Panc1 (cell line): ENCODE data around the gene RAB7A. TPM values are rescaled to one million over a fixed set of nuclear protein-coding genes. Genes with fewer than 3 reads are reported as not detected.

Experiments used
- ATAC-seq: fragments of 200-7000 bp; cut with Tn5 transposase; 2 replicates; pipeline ENCODE4 v1.9.1; 2020; ENCODE audit warnings: mild to moderate bottlenecking, moderate library complexity
- BruUV-seq: library from RNA; stranded (reverse); fragments of 400-500 nt; replicated peaks from 2 replicates; lab custom pipeline; 2021; lab: Mats Ljungman, UMichigan
- CTCF ChIA-PET: fragments of 300-600 bp; sonication (Branson Sonifier 250); formaldehyde crosslinking; loops from one replicate; lab custom pipeline; 2022; ENCODE audit warnings: antibody characterized with exemption; lab: Charles Lee
- POLR2A ChIA-PET: fragments of 300-600 bp; sonication (Branson Sonifier 250); formaldehyde crosslinking; loops from one replicate; lab custom pipeline; 2022; ENCODE audit warnings: antibody characterized with exemption; lab: Charles Lee
- DNase-seq: peaks from one replicate; pipeline ENCODE4 v3.0.0-alpha.2; 2010; ENCODE audit warnings: low read depth, low spot score
- H3K27ac ChIP-seq: 2 replicates; pipeline ENCODE4 v1.5.1; 2011; ENCODE audit warnings: mild to moderate bottlenecking, low read length, inconsistent platforms
- H3K27me3 ChIP-seq: fragments of 200-500 bp; sonication (Bioruptor generic); 2 replicates; pipeline ENCODE4 v1.6.0; 2014; ENCODE audit warnings: low read length, inconsistent platforms; ENCODE audit not compliant: control insufficient read depth, insufficient read depth
- H3K36me3 ChIP-seq: fragments of 200-500 bp; sonication (Bioruptor generic); 2 replicates; pipeline ENCODE4 v1.5.1; 2014; ENCODE audit warnings: inconsistent platforms, mild to moderate bottlenecking, low read length, moderate library complexity; ENCODE audit not compliant: control insufficient read depth, insufficient read depth
- H3K4me1 ChIP-seq: 2 replicates; pipeline ENCODE4 v1.5.1; 2011; ENCODE audit warnings: inconsistent platforms, mild to moderate bottlenecking, low read length, moderate library complexity; ENCODE audit not compliant: control insufficient read depth, insufficient read depth
- H3K4me3 ChIP-seq, 2 experiments: 2 replicates each; pipeline ENCODE4 v1.5.1; 2011 to 2012; ENCODE audit warnings: low read depth in 2 of 2, low read length in 2 of 2, mild to moderate bottlenecking in 2 of 2, inconsistent platforms in 1 of 2, moderate library complexity in 1 of 2
- H3K9me3 ChIP-seq: fragments of 200-500 bp; sonication (Bioruptor generic); 2 replicates; pipeline ENCODE4 v1.5.1; 2014; ENCODE audit warnings: low read depth, mild to moderate bottlenecking, inconsistent platforms, low read length, moderate library complexity; ENCODE audit not compliant: control insufficient read depth, insufficient read depth
- CTCF ChIP-seq: fragments of 450-650 bp; IDR thresholded peaks from 2 replicates; pipeline ENCODE4 v1.5.1; 2017; ENCODE audit warnings: mild to moderate bottlenecking
- POLR2AphosphoS5 ChIP-seq: IDR thresholded peaks from 2 replicates; pipeline ENCODE4 v1.6.1; 2012; ENCODE audit warnings: mild to moderate bottlenecking, low read depth, low read length, moderate library complexity
- SIN3A ChIP-seq: IDR thresholded peaks from 2 replicates; pipeline ENCODE4 v1.6.1; 2012; ENCODE audit warnings: low read depth, mild to moderate bottlenecking, low read length, moderate library complexity, borderline replicate concordance; ENCODE audit not compliant: insufficient read depth
- TCF7L2 ChIP-seq: IDR thresholded peaks from 2 replicates; pipeline ENCODE4 v1.6.1; 2011; ENCODE audit warnings: mild to moderate bottlenecking, low read depth, low read length, inconsistent platforms
- in situ Hi-C: cut with HindIII; loops from 2 replicates; pipeline ENCODE4 v1.10.0; 2016; ENCODE audit warnings: low sequenced_read_pairs, low pct_unique_long_range_greater_than_20kb
- intact Hi-C: fragments of 100-400 bp; cut with micrococcal nuclease; formaldehyde crosslinking; loops from one replicate; pipeline ENCODE4 v1.10.0; 2022; ENCODE audit not compliant: unreplicated experiment
- total RNA-seq: library from RNA; stranded (reverse); gene quantifications from one replicate; pipeline ENCODE4 v1.2.1, GENCODE V29; 2021; ENCODE audit not compliant: unreplicated experiment
- TF ChIP-seq, protein P1 (sequence below), 2 experiments: IDR thresholded peaks; 2 replicates each; pipeline ENCODE4 v1.6.1; 2011 to 2012; ENCODE audit warnings: low read depth in 2 of 2, control low read depth in 1 of 2, low read length in 1 of 2, mild to moderate bottlenecking in 1 of 2, moderate library complexity in 1 of 2; ENCODE audit not compliant: insufficient read depth in 1 of 2

Gene RAB7A
- total RNA-seq, 1 experiment from 2014 or later: 386 TPM

- Histone ChIP-seq H3K27me3 (no peaks in the 10 kb centered on the region), H3K9me3 (no peaks in the 10 kb centered on the region), H3K4me1 (peaks cover 16% of the 10 kb centered on the region), H3K4me3 (no peak overlapping the region), H3K36me3 (no peaks in the 10 kb centered on the region), H3K27ac (no peak overlapping the region)
- TF ChIP-seq TCF7L2 (no peak), POLR2AphosphoS5 (no peak), CTCF (no peak), SIN3A (no peak)
- TF ChIP-seq, protein P1, sequence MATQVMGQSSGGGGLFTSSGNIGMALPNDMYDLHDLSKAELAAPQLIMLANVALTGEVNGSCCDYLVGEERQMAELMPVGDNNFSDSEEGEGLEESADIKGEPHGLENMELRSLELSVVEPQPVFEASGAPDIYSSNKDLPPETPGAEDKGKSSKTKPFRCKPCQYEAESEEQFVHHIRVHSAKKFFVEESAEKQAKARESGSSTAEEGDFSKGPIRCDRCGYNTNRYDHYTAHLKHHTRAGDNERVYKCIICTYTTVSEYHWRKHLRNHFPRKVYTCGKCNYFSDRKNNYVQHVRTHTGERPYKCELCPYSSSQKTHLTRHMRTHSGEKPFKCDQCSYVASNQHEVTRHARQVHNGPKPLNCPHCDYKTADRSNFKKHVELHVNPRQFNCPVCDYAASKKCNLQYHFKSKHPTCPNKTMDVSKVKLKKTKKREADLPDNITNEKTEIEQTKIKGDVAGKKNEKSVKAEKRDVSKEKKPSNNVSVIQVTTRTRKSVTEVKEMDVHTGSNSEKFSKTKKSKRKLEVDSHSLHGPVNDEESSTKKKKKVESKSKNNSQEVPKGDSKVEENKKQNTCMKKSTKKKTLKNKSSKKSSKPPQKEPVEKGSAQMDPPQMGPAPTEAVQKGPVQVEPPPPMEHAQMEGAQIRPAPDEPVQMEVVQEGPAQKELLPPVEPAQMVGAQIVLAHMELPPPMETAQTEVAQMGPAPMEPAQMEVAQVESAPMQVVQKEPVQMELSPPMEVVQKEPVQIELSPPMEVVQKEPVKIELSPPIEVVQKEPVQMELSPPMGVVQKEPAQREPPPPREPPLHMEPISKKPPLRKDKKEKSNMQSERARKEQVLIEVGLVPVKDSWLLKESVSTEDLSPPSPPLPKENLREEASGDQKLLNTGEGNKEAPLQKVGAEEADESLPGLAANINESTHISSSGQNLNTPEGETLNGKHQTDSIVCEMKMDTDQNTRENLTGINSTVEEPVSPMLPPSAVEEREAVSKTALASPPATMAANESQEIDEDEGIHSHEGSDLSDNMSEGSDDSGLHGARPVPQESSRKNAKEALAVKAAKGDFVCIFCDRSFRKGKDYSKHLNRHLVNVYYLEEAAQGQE (IDR thresholded peaks at IDR 0.05; ENCODE audit: insufficient read depth in 1 of 2, low read depth in 2 of 2, low read length in 1 of 2): no peak
- no peak for ATAC-seq
- no peak for DNase-seq
- no TSS peak for BruUV-seq
- CTCF ChIA-PET: no interaction called here
- in situ Hi-C loops: no loop called here
- intact Hi-C loops: no loop called here
- POLR2A ChIA-PET: no interaction called here
Measured at GRCh38 chr3:128764863-128765262, 38.9 kb downstream of the RAB7A start.

DNA sequence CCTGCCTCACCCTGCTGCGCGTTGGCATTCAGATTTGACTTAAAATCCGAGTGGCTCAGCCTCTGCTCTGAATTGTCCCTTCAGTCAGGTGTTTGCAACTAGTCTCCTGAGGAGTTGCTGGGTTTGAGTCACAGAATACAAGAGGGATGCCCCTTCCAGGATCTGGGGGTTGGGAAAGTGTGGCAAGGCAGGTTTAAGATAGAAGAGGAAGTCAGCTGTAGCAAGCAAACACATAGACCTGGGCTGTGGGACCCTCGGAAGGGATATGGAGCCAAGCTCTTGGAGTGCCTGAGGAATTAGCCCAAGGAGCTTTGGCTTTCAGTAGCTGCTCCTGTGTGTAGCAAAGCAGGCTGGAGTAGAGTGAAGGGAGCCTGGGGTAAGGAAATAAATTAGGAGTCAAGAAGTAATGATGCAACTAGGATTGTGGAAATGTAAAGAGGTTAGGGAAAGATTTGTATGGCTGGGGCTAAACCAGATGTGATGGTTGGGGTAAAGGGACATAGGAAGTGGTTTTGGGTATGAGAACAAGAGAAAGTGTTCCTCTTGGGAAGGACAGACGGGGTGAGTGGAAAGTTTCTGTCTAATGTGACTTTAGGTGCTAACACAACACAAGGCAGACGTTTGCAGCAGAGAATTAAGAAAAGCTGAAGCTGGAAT is 41.2 kb downstream of the RAB7A start:
- H3K4me3 ChIP-seq: no peak overlapping the region
- peaks cover 13% of the 10 kb centered on the region for H3K4me1 ChIP-seq
- H3K9me3 ChIP-seq: no peaks in the 10 kb centered on the region
- in situ Hi-C loops (no loop called here), intact Hi-C loops (no loop called here)
- ChIA-PET POLR2A (no interaction called here), CTCF (no interaction called here)
- TF ChIP-seq POLR2AphosphoS5 (no peak), SIN3A (no peak), CTCF (no peak), TCF7L2 (no peak)
- TF ChIP-seq, protein P1 (IDR thresholded peaks at IDR 0.05; ENCODE audit: insufficient read depth in 1 of 2, low read depth in 2 of 2, low read length in 1 of 2): no peak
- DNase-seq (no peak), ATAC-seq (no peak)
- no TSS peak for BruUV-seq
- no peaks in the 10 kb centered on the region for H3K36me3 ChIP-seq
- no peak overlapping the region; the same call in 1 of the 2 replicates for H3K27ac ChIP-seq
- H3K27me3 ChIP-seq: no peaks in the 10 kb centered on the region
